Endothelial cell of umbilical vein (primary cell): ENCODE data around the gene EIF1B. TPM values are rescaled to one million over a fixed set of nuclear protein-coding genes. Genes with fewer than 3 reads are reported as not detected.
A peak's percentile ranks its signal among the peaks of the same experiment; 100 is the strongest.

ENCODE experiments used
- BruUV-seq: library from RNA; stranded (reverse); fragments of 400-500 nt; replicated peaks from 2 replicates; lab custom pipeline; 2021; lab: Mats Ljungman, UMichigan
- CTCF ChIA-PET: fragments of 300-600, 350-600 bp; sonication (Branson Sonifier 250); formaldehyde crosslinking; loops from one replicate; lab custom pipeline; 2021; ENCODE audit warnings: antibody characterized with exemption, inconsistent platforms; lab: Charles Lee
- POLR2A ChIA-PET: fragments of 300-600, 350-600 bp; sonication (Branson Sonifier 250); formaldehyde crosslinking; loops from one replicate; lab custom pipeline; 2021; ENCODE audit warnings: antibody characterized with exemption, inconsistent platforms; lab: Charles Lee
- DNase-seq: peaks from one replicate; pipeline ENCODE4 v3.0.0-alpha.2; 2011; ENCODE audit warnings: low read depth, low spot score
- FAIRE-seq: peaks from 2 replicates; lab custom pipeline; 2011; peaks lifted over from hg19 to GRCh38; lab: Jason Lieb, UNC
- H2AFZ ChIP-seq: 2 replicates; pipeline ENCODE4 v1.6.0; 2012; ENCODE audit warnings: low read depth, low read length, control low read depth, inconsistent platforms
- H3K27ac ChIP-seq: 2 replicates; pipeline ENCODE4 v1.5.1; 2011; ENCODE audit warnings: low read depth, mild to moderate bottlenecking, control low read depth, low read length, moderate library complexity; ENCODE audit not compliant: insufficient read depth
- H3K27me3 ChIP-seq, 2 experiments: 2 replicates each; pipeline versions ENCODE4 v1.6.0 to v1.6.1; 2011; ENCODE audit warnings: low read length in 2 of 2, mixed read lengths in 1 of 2; ENCODE audit not compliant: control insufficient read depth in 2 of 2, insufficient read depth in 2 of 2
- H3K36me3 ChIP-seq, 2 experiments: 2 replicates in 1 of 2; 3 replicates in 1 of 2; pipeline ENCODE4 v1.5.1; 2011; ENCODE audit warnings: low read length in 2 of 2, mild to moderate bottlenecking in 1 of 2, moderate library complexity in 1 of 2; ENCODE audit not compliant: control insufficient read depth in 2 of 2, insufficient read depth in 2 of 2; ENCODE audit errors: extremely low read depth in 1 of 2
- H3K4me1 ChIP-seq: 3 replicates; pipeline ENCODE4 v1.5.1; 2011; ENCODE audit warnings: mild to moderate bottlenecking, low read length; ENCODE audit not compliant: control insufficient read depth, insufficient read depth; ENCODE audit errors: extremely low read depth
- H3K4me2 ChIP-seq: 2 replicates; pipeline ENCODE4 v1.6.1; 2011; ENCODE audit warnings: low read length, control low read depth, mixed read lengths; ENCODE audit not compliant: insufficient read depth
- H3K4me3 ChIP-seq, 3 experiments: fragments of 200-600 bp in 1 of 3; sonication (generic), shearing (Covaris generic) in 1 of 3; replicated peaks in 1 of 3; 2 replicates each; pipeline ENCODE4 v1.5.1; 2011 to 2016; ENCODE audit warnings: control low read depth in 3 of 3, low read length in 3 of 3, mild to moderate bottlenecking in 2 of 3, inconsistent platforms in 1 of 3, low read depth in 1 of 3, moderate library complexity in 1 of 3; ENCODE audit not compliant: insufficient read depth in 1 of 3
- H3K79me2 ChIP-seq: 2 replicates; pipeline ENCODE4 v1.6.0; 2012; ENCODE audit warnings: low read length, inconsistent platforms; ENCODE audit not compliant: control insufficient read depth, insufficient read depth
- H3K9ac ChIP-seq: replicated peaks from 2 replicates; pipeline ENCODE3; 2011; ENCODE audit warnings: low read length, control low read depth; ENCODE audit not compliant: insufficient read depth; ENCODE audit errors: extremely low read depth
- H3K9me1 ChIP-seq: replicated peaks from 3 replicates; pipeline ENCODE4 v1.6.0; 2011; ENCODE audit warnings: mild to moderate bottlenecking, low read length; ENCODE audit not compliant: control insufficient read depth, insufficient read depth; ENCODE audit errors: extremely low read depth
- H3K9me3 ChIP-seq: replicated peaks from 2 replicates; pipeline ENCODE4 v1.5.1; 2012; ENCODE audit warnings: low read length, inconsistent platforms; ENCODE audit not compliant: control insufficient read depth, insufficient read depth
- H4K20me1 ChIP-seq: replicated peaks from 2 replicates; pipeline ENCODE3; 2011; ENCODE audit warnings: mild to moderate bottlenecking, low read length; ENCODE audit not compliant: control insufficient read depth, insufficient read depth; ENCODE audit errors: extremely low read depth
- EZH2 ChIP-seq: IDR thresholded peaks from 2 replicates; pipeline ENCODE4 v1.6.1; 2012; ENCODE audit warnings: borderline replicate concordance, low read depth, mild to moderate bottlenecking, moderate library complexity, low read length, inconsistent platforms; ENCODE audit not compliant: severe bottlenecking
- FOS ChIP-seq: IDR thresholded peaks from 2 replicates; pipeline ENCODE4 v1.6.1; 2011; ENCODE audit warnings: mild to moderate bottlenecking, low read length, moderate library complexity, borderline replicate concordance; ENCODE audit not compliant: insufficient read depth
- GATA2 ChIP-seq: IDR thresholded peaks from 2 replicates; pipeline ENCODE4 v1.7.0; 2011; ENCODE audit warnings: low read depth, mild to moderate bottlenecking, moderate library complexity, mixed read lengths, low read length; ENCODE audit not compliant: insufficient read length, insufficient read depth
- JUN ChIP-seq: IDR thresholded peaks from 2 replicates; pipeline ENCODE4 v1.6.1; 2011; ENCODE audit warnings: borderline replicate concordance, low read depth; ENCODE audit not compliant: insufficient read length, insufficient read depth
- MYC ChIP-seq: IDR thresholded peaks from one replicate; pipeline ENCODE4 v1.6.1; 2011; ENCODE audit warnings: mild to moderate bottlenecking, low read depth, low read length
- POLR2A ChIP-seq: IDR thresholded peaks from 2 replicates; pipeline ENCODE4 v1.6.1; 2012; ENCODE audit warnings: low read depth, mild to moderate bottlenecking, control low read depth, low read length
- POLR2AphosphoS5 ChIP-seq: IDR thresholded peaks from 2 replicates; pipeline ENCODE4 v1.6.1; 2012; ENCODE audit warnings: low read depth, mild to moderate bottlenecking, control low read depth, low read length, moderate library complexity; ENCODE audit not compliant: insufficient read depth
- dilution Hi-C: fragments of 300-500 bp; cut with MboI; formaldehyde crosslinking; loops from one replicate; pipeline ENCODE4 v1.15.0; 2019; ENCODE audit warnings: low sequenced_read_pairs; ENCODE audit not compliant: extremely low pct_ligation_motif_present
- intact Hi-C: fragments of 100-400 bp; cut with micrococcal nuclease; formaldehyde crosslinking; loops from one replicate; pipeline ENCODE4 v1.10.0; 2022
- polyA plus RNA-seq, 4 experiments: library from polyadenylated mRNA; depleted of rRNA in 3 of 4; stranded (reverse) in 3 of 4; unstranded in 1 of 4; fragments of >200 nt; gene quantifications; 2 replicates each; pipeline versions ENCODE4 v1.2.1 to v1.2.3, GENCODE V29; 2011 to 2012; ENCODE audit warnings: missing spikeins in 1 of 4
- total RNA-seq: library from RNA; stranded (reverse); gene quantifications from 2 replicates; pipeline ENCODE4 v1.2.3, GENCODE V29; 2021
- TF ChIP-seq, protein P1 (sequence below), 2 donors: IDR thresholded peaks; 1 replicate in 1 of 2; 2 replicates in 1 of 2; pipeline ENCODE4 v1.5.1; 2011; ENCODE audit warnings: low read length in 2 of 2, mild to moderate bottlenecking in 2 of 2, moderate library complexity in 2 of 2, control low read depth in 1 of 2, inconsistent platforms in 1 of 2, low read depth in 1 of 2; ENCODE audit not compliant: insufficient read depth in 1 of 2; ENCODE audit errors: extremely low read depth in 1 of 2
- TF ChIP-seq, protein P2 (sequence below): IDR thresholded peaks from 2 replicates; pipeline ENCODE4 v1.6.1; 2011; ENCODE audit not compliant: insufficient read depth, insufficient read length

Gene EIF1B
- total and polyA plus RNA-seq, 2 donors (not counting 3 experiments of a cell fraction or from before 2014, with no cell fraction given): 17.8 to 46.0 TPM

DNA sequence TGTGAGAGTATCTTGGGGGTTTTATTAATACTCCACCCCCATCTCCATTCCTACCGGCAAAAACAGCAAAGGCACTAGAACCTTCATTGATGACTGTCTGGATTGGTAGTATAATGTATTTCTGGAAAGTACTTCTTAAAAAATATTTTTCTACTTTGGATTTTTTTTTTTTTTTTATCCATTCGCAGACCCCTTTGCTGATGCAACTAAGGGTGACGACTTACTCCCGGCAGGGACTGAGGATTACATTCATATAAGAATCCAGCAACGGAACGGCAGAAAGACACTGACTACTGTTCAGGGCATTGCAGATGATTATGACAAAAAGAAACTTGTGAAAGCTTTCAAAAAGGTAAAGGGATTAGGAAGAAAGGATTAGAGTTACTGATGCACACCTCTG lies 1.2 kb downstream of the EIF1B start:
- H3K9me1 ChIP-seq: no peaks in the 10 kb centered on the region
- FAIRE-seq (no peak), DNase-seq (peak; percentile 43)
- no peak overlapping the region for H2AFZ ChIP-seq
- H3K9ac ChIP-seq: peak overlapping the region; percentile 99
- H4K20me1 ChIP-seq: no peaks in the 10 kb centered on the region
- no peaks in the 10 kb centered on the region for H3K27me3 ChIP-seq
- H3K79me2 ChIP-seq: peaks cover 26% of the 10 kb centered on the region
- POLR2A ChIA-PET: no interaction called here
- peak overlapping the region; percentile 85 to 100 (median 98) for H3K4me3 ChIP-seq
- peaks cover 14% of the 10 kb centered on the region for H3K4me1 ChIP-seq
- no TSS peak for BruUV-seq
- peak overlapping the region; percentile 93 for H3K27ac ChIP-seq
- dilution Hi-C loops: no loop called here
- intact Hi-C loops: loop anchor here (5.0 to 10.0 kb wide), 2 partner anchors 896 to 1652 kb away; partner anchors contain the start of gene ULK4
- H3K4me2 ChIP-seq: peak overlapping the region; percentile 99
- H3K36me3 ChIP-seq: peaks cover 6 to 20% of the 10 kb centered on the region in 2 experiments
- CTCF ChIA-PET: interaction anchor here (2.1 to 14.1 kb wide), 2 partner anchors 118 to 586 kb away, joined by 4 to 261 read pairs; no protein-coding TSS in a partner anchor
- H3K9me3 ChIP-seq: no peaks in the 10 kb centered on the region
- TF ChIP-seq POLR2A: no peak
- no peak for TF ChIP-seq MYC
- TF ChIP-seq, protein P1, sequence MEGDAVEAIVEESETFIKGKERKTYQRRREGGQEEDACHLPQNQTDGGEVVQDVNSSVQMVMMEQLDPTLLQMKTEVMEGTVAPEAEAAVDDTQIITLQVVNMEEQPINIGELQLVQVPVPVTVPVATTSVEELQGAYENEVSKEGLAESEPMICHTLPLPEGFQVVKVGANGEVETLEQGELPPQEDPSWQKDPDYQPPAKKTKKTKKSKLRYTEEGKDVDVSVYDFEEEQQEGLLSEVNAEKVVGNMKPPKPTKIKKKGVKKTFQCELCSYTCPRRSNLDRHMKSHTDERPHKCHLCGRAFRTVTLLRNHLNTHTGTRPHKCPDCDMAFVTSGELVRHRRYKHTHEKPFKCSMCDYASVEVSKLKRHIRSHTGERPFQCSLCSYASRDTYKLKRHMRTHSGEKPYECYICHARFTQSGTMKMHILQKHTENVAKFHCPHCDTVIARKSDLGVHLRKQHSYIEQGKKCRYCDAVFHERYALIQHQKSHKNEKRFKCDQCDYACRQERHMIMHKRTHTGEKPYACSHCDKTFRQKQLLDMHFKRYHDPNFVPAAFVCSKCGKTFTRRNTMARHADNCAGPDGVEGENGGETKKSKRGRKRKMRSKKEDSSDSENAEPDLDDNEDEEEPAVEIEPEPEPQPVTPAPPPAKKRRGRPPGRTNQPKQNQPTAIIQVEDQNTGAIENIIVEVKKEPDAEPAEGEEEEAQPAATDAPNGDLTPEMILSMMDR (IDR thresholded peaks at IDR 0.05; ENCODE audit: extremely low read depth in 1 of 2, insufficient read depth in 1 of 2, low read depth in 1 of 2, low read length in 2 of 2): no peak
- no peak for TF ChIP-seq EZH2
- TF ChIP-seq JUN: no peak
- TF ChIP-seq GATA2: no peak
- TF ChIP-seq FOS: no peak
- no peak for TF ChIP-seq POLR2AphosphoS5
- TF ChIP-seq, protein P2, sequence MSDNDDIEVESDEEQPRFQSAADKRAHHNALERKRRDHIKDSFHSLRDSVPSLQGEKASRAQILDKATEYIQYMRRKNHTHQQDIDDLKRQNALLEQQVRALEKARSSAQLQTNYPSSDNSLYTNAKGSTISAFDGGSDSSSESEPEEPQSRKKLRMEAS: no peak
